Measurements from ENCODE around the gene PAPPA2.
A peak's percentile ranks its signal among the peaks of the same experiment; 100 is the strongest.
"Not testable (repeated sequence)": the region's sequence is repeated elsewhere in the genome, so short reads cannot be mapped to it uniquely, and the experiment has no call there.

The PAPPA2 gene

GRCh38 chr1:176552217-176552991, 89.4 kb downstream of the PAPPA2 start:
- no peak for DNase-seq

GRCh38 chr1:176552999-176553398, 90.0 kb downstream of the PAPPA2 start:
- no peak for DNase-seq

- no peak for DNase-seq
Measured at GRCh38 chr1:176556288-176556687, 93.3 kb downstream of the PAPPA2 start.

GRCh38 chr1:176557543-176558258, 94.7 kb downstream of the PAPPA2 start:
- DNase-seq, result no peak

GRCh38 chr1:176558561-176558960, 95.6 kb downstream of the PAPPA2 start:
- no peak for DNase-seq

GRCh38 chr1:176559474-176559873, 96.5 kb downstream of the PAPPA2 start:
- DNase-seq, result no peak

GRCh38 chr1:176559878-176560277, 96.9 kb downstream of the PAPPA2 start:
- DNase-seq, result peak; percentile 14 to 19

GRCh38 chr1:176560681-176561080, 97.7 kb downstream of the PAPPA2 start:
- DNase-seq, result no peak

- not testable (repeated sequence) for DNase-seq
Measured at GRCh38 chr1:176561761-176562160, 98.8 kb downstream of the PAPPA2 start.

- DNase-seq, result no peak
Measured at GRCh38 chr1:176566004-176566975, 103.3 kb downstream of the PAPPA2 start.

GRCh38 chr1:176567190-176567794, 104.3 kb downstream of the PAPPA2 start:
- DNase-seq, result no peak

- DNase-seq, result no peak
Measured at GRCh38 chr1:176568185-176568584, 105.2 kb downstream of the PAPPA2 start.

GRCh38 chr1:176574756-176575155, 111.8 kb downstream of the PAPPA2 start:
- no peak for DNase-seq

GRCh38 chr1:176575991-176576390, 113.0 kb downstream of the PAPPA2 start:
- no peak for DNase-seq

- DNase-seq, result no peak
Measured at GRCh38 chr1:176576670-176577069, 113.7 kb downstream of the PAPPA2 start.

- DNase-seq, result no peak
Measured at GRCh38 chr1:176577646-176578197, 114.7 kb downstream of the PAPPA2 start.

GRCh38 chr1:176579087-176579486, 116.1 kb downstream of the PAPPA2 start:
- no peak for DNase-seq

GRCh38 chr1:176595217-176595616, 132.2 kb downstream of the PAPPA2 start:
- DNase-seq, result no peak

GRCh38 chr1:176601348-176601747, 138.4 kb downstream of the PAPPA2 start:
- DNase-seq, result no peak

GRCh38 chr1:176602388-176603004, 139.5 kb downstream of the PAPPA2 start:
- DNase-seq, result no peak

- DNase-seq, result no peak
Measured at GRCh38 chr1:176603696-176604095, 140.7 kb downstream of the PAPPA2 start.

GRCh38 chr1:176604461-176604860, 141.5 kb downstream of the PAPPA2 start:
- no peak for DNase-seq
